ENCODE data around the gene PREX1. TPM values are rescaled to one million over a fixed set of nuclear protein-coding genes. Genes with fewer than 3 reads are reported as not detected.

Gene PREX1
- total RNA-seq, 1 donor from 2014 or later, result 235 TPM

GRCh38 chr20:48791666-48792071 lies 36.1 kb downstream of the PREX1 start:
- no peaks in the 10 kb centered on the region for H3K36me3 Mint-ChIP-seq (ENCODE audit: unreplicated experiment)
- H3K4me1 Mint-ChIP-seq (ENCODE audit: low read depth, unreplicated experiment), result peaks cover 78% of the 10 kb centered on the region
- H3K4me3 Mint-ChIP-seq (ENCODE audit: unreplicated experiment), result no peak overlapping the region
- peaks cover 32% of the 10 kb centered on the region for H3K9me3 Mint-ChIP-seq (ENCODE audit: unreplicated experiment)
- H3K27me3 Mint-ChIP-seq (ENCODE audit: unreplicated experiment), result peaks cover 12% of the 10 kb centered on the region
- no peak for DNase-seq
- H3K27ac Mint-ChIP-seq (ENCODE audit: unreplicated experiment), result peak overlapping the region; percentile 97
- TF ChIP-seq CTCF (IDR thresholded peaks at IDR 0.05; ENCODE audit: partially characterized antibody, unreplicated experiment), result no peak

DNA sequence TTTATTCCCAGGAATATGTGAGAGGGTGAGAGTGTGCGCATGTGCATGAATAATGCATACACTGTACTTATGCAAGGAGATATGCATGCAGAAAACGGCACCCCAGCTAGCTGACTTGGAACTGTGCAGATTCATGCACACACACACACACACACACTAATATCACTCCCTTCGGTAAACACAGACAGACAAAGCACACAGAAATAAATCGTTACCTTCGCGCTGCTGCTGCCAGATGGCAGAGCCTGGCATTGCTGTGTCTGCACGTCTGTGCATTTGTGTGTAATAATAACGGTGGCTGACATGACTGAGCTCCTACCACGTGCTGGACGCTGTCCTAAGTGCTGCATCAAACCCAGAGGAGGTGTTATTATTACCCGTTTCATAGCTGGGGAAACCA lies 36.8 kb downstream of the PREX1 start:
- H3K27ac Mint-ChIP-seq (ENCODE audit: unreplicated experiment), result peak overlapping the region; percentile 97
- H3K9me3 Mint-ChIP-seq (ENCODE audit: unreplicated experiment), result peaks cover 34% of the 10 kb centered on the region

DNA sequence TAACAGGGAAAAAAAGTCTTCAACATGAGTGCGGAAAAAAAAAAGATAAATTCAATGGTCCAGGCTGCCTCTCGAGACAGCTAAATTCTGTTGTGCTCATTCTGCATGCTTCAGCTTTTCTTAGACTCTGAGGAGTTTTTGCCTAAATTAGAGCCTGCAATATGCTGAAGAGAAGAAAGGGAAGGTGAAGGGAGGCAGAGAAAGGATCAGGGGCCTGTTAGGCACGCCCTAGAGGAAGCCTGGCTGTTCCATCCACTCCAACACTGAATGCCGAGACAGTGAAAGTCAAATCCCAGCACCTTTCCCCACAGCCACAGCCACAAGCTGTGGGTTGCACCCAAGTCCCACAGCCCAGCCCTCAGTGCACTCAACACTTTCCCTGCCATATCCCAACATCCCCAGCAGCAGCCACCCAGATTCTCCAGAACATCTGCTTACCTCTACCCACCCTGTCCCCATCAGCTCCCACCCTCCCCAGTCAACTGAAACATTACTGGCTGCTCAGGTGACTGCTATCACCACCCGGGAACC lies 37.3 kb downstream of the PREX1 start:
- H3K9me3 Mint-ChIP-seq (ENCODE audit: unreplicated experiment), result peaks cover 34% of the 10 kb centered on the region
- H3K4me3 Mint-ChIP-seq (ENCODE audit: unreplicated experiment), result peak overlapping the region; percentile 59
- no peak for DNase-seq
- H3K4me1 Mint-ChIP-seq (ENCODE audit: low read depth, unreplicated experiment), result peaks cover 81% of the 10 kb centered on the region
- H3K27ac Mint-ChIP-seq (ENCODE audit: unreplicated experiment), result peak overlapping the region; percentile 97
- no peaks in the 10 kb centered on the region for H3K36me3 Mint-ChIP-seq (ENCODE audit: unreplicated experiment)
- peaks cover 13% of the 10 kb centered on the region for H3K27me3 Mint-ChIP-seq (ENCODE audit: unreplicated experiment)
- TF ChIP-seq CTCF (IDR thresholded peaks at IDR 0.05; ENCODE audit: partially characterized antibody, unreplicated experiment), result no peak

More for the DNA sequence above, 36.8 kb downstream of the PREX1 start:
- Mint-ChIP-seq H3K27me3 (ENCODE audit: unreplicated experiment) (peaks cover 12% of the 10 kb centered on the region), H3K36me3 (ENCODE audit: unreplicated experiment) (no peaks in the 10 kb centered on the region), H3K4me1 (ENCODE audit: low read depth, unreplicated experiment) (peaks cover 81% of the 10 kb centered on the region), H3K4me3 (ENCODE audit: unreplicated experiment) (peak overlapping the region; percentile 44)
- TF ChIP-seq CTCF (IDR thresholded peaks at IDR 0.05; ENCODE audit: partially characterized antibody, unreplicated experiment), result no peak
- DNase-seq, result peak; percentile 51

DNA sequence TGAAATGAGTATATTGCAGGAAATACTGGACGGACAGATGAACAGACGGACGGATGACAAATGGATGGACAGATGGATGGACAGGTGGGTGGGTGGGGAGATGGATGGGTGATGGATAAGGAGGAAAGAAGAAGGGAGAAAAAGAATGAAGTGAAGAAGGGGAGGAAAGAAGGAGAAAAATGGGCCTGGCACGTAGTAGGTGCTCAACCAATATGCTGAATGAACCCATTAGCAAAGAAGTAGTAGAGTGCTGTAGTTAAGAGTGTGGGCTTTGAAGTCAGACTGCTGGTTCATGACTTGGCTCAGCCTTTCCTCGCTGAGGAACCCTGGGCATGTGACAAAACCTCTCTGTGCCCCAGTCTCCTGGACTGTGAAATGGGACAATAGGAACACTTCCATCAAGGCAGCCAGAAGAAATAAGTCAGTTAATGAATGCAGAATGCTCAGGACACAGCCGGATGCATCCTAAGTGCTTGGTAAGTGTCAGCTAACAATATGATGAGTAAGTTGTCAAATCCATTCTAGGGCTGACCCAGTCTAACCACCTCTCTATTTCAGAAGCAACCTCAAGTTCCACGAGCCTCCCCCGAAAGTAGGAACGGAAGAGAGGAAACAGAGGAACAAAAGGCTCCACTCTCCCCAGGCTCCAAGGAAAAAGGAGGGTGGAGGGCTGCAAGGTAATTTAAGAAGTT lies 37.9 kb downstream of the PREX1 start:
- Mint-ChIP-seq H3K4me1 (ENCODE audit: low read depth, unreplicated experiment) (peaks cover 76% of the 10 kb centered on the region), H3K27me3 (ENCODE audit: unreplicated experiment) (peaks cover 13% of the 10 kb centered on the region), H3K4me3 (ENCODE audit: unreplicated experiment) (peak overlapping the region; percentile 59), H3K27ac (ENCODE audit: unreplicated experiment) (peak overlapping the region; percentile 97), H3K36me3 (ENCODE audit: unreplicated experiment) (no peaks in the 10 kb centered on the region), H3K9me3 (ENCODE audit: unreplicated experiment) (peaks cover 31% of the 10 kb centered on the region)
- DNase-seq, result no peak
- no peak for TF ChIP-seq CTCF (IDR thresholded peaks at IDR 0.05; ENCODE audit: partially characterized antibody, unreplicated experiment)

GRCh38 chr20:48789185-48789668 lies 38.6 kb downstream of the PREX1 start:
- H3K4me3 Mint-ChIP-seq (ENCODE audit: unreplicated experiment), result peak overlapping the region; percentile 58
- no peaks in the 10 kb centered on the region for H3K36me3 Mint-ChIP-seq (ENCODE audit: unreplicated experiment)
- no peak for TF ChIP-seq CTCF (IDR thresholded peaks at IDR 0.05; ENCODE audit: partially characterized antibody, unreplicated experiment)
- DNase-seq, result no peak
- peaks cover 13% of the 10 kb centered on the region for H3K27me3 Mint-ChIP-seq (ENCODE audit: unreplicated experiment)
- peaks cover 73% of the 10 kb centered on the region for H3K4me1 Mint-ChIP-seq (ENCODE audit: low read depth, unreplicated experiment)
- peaks cover 31% of the 10 kb centered on the region for H3K9me3 Mint-ChIP-seq (ENCODE audit: unreplicated experiment)
- H3K27ac Mint-ChIP-seq (ENCODE audit: unreplicated experiment), result peak overlapping the region; percentile 97
